HG03175 (cell line): ENCODE data around the gene TMEM187.

ENCODE experiments used
- ATAC-seq: cut with Tn5 transposase; IDR thresholded peaks from one replicate; pipeline ENCODE4 v1.9.1; 2021; ENCODE audit warnings: mild to moderate bottlenecking, moderate library complexity; ENCODE audit not compliant: unreplicated experiment

TMEM187 gene

GRCh38 chrX:153969904-153970356, 2.6 kb upstream of the TMEM187 start:
- no peak for ATAC-seq

GRCh38 chrX:153970357-153971123, 2.0 kb upstream of the TMEM187 start:
- no peak for ATAC-seq

GRCh38 chrX:153971124-153971449, 1.5 kb upstream of the TMEM187 start:
- peak; percentile 31 for ATAC-seq

- peak; percentile 46 for ATAC-seq
Measured at GRCh38 chrX:153971450-153972367, 845 bp upstream of the TMEM187 start, which contains the start of gene HCFC1. Gene HCFC1 (minus strand): TSS chrX:153971818. CDS start chrX:153970840, 978 bp downstream.

GRCh38 chrX:153973127-153974002, 811 bp downstream of the TMEM187 start:
- no peak for ATAC-seq

- ATAC-seq = no peak
Measured at GRCh38 chrX:153974003-153974725, 1.6 kb downstream of the TMEM187 start.

- ATAC-seq = no peak
Measured at GRCh38 chrX:153974726-153975286, 2.3 kb downstream of the TMEM187 start.

GRCh38 chrX:153980394-153980793, 7.8 kb downstream of the TMEM187 start:
- ATAC-seq = peak; percentile 68

- no peak for ATAC-seq
Measured at GRCh38 chrX:153981231-153981630, 8.7 kb downstream of the TMEM187 start.

- ATAC-seq = no peak
Measured at GRCh38 chrX:153981771-153982533, 9.4 kb downstream of the TMEM187 start.

GRCh38 chrX:153983321-153983801, 10.8 kb downstream of the TMEM187 start:
- no peak for ATAC-seq

- no peak for ATAC-seq
Measured at GRCh38 chrX:153984351-153985178, 12.0 kb downstream of the TMEM187 start.

GRCh38 chrX:153988493-153988892, 15.9 kb downstream of the TMEM187 start:
- ATAC-seq = no peak

GRCh38 chrX:153989973-153990655, 17.6 kb downstream of the TMEM187 start:
- no peak for ATAC-seq

- ATAC-seq = no peak
Measured at GRCh38 chrX:153991013-153991580, 18.5 kb downstream of the TMEM187 start.

GRCh38 chrX:153992180-153992579, 19.6 kb downstream of the TMEM187 start:
- ATAC-seq = no peak

GRCh38 chrX:153993079-153993478, 20.5 kb downstream of the TMEM187 start:
- no peak for ATAC-seq
